Measurements from ENCODE around the gene LSR.

GRCh38 chr19:35249146-35249847 lies 495 bp downstream of the LSR start:
- TF ChIP-seq CTCF (IDR thresholded peaks at IDR 0.05 in 8 of 11, conservative IDR thresholded peaks at IDR 0.05 in 3 of 11) (no peak), POLR2A (IDR thresholded peaks at IDR 0.05) (no peak)
